ENCODE measurements around the gene EXOC3L2.

EXOC3L2 gene

GRCh38 chr19:45178262-45179071, 66.7 kb downstream of the EXOC3L2 start, which contains the start of gene BLOC1S3:
Gene BLOC1S3, plus strand, starts transcription at chr19:45178784. Its CDS starts 513 bp downstream, at chr19:45179297.
- DNase-seq, result peak; percentile 100

GRCh38 chr19:45177817-45178261, 67.4 kb downstream of the EXOC3L2 start, which contains the start of gene TRAPPC6A:
Gene TRAPPC6A, minus strand, starts transcription at chr19:45178237. Its CDS starts 19 bp downstream, at chr19:45178218.
- peak; percentile 15 for DNase-seq

- DNase-seq, result no peak
Observed at GRCh38 chr19:45175515-45176345, 69.5 kb downstream of the EXOC3L2 start.

- peak; percentile 63 for DNase-seq
Observed at GRCh38 chr19:45173816-45174215, 71.4 kb downstream of the EXOC3L2 start.

GRCh38 chr19:45172611-45173208, 72.5 kb downstream of the EXOC3L2 start:
- no peak for DNase-seq

DNA sequence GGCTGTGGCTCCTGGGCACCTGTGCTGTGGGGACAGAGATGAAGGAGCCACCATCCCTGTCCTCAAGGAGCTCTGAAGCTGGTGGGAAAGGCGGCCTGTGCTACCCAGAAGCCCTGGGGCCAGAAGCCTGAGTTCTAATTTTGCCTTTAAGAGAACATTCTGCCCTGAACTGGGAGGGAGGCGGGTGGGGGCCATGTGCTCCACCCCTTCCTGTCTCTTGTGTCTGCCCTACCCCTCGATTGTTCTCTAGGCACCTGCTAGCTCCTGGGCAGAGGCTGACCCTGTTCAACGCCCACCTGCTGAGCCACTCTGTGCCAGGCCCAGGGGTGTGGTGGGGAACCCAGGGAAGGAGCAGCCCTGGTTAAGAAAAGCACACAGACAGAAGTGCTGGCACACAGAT, 73.0 kb downstream of the EXOC3L2 start:
- no peak for DNase-seq

- DNase-seq, result no peak
Observed at GRCh38 chr19:45171211-45171623, 74.0 kb downstream of the EXOC3L2 start.

GRCh38 chr19:45170146-45171106, 74.8 kb downstream of the EXOC3L2 start:
- DNase-seq, result no peak

GRCh38 chr19:45169602-45170001, 75.6 kb downstream of the EXOC3L2 start:
- DNase-seq, result no peak

DNA sequence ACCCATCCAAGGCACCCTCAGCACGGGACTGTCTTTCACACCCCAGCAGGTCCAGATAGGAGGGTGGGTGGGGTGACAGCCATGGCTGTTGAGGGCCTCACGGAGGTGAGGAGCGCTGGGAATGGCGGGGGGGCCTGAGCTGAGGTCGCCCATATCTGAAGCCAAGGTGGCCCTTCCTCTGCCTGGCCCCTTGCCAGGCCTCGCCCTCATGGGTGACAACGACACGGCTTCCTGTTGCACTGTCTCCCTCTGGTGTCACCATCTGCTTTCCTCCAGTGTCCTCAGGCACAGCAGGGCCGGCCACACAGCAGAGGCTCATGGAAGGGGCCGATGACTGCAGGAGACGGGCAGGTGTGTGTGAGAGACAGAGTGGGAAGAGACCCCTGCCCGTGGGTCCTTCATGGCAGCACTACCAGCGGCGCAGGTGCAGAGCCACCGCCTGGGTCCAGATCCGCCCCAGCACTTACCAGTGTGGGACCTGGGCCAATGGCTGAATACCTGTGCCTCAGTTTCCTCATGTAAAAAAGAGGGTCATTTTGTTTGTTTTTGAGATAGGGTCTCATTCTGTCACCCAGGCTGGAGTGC, 76.3 kb downstream of the EXOC3L2 start:
- DNase-seq, result no peak

DNA sequence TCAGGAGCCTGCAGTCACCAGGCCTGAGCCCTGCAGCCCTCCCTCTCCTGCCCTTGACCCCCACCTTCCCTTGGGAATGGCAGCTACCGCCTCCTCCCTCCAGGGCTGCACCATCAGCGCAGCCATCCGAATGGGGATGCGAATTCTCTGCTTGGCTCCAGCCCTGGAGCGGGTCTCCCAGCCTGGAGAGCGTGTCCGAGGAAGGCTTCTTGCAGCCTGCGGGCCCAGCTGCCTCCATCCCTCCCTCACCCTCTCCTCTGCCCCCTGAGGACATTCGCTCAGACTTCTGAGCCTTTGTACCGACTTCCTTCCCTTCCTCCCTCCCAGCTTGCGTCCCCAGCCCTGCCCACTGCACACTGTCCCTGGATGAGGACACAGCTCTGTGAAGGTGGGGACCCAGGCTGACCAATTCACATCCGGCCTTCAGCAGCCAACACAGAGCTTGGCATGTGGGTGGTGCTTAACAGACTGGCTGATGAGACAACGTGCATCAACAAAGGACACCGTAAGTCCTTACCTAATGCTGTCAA, 78.4 kb downstream of the EXOC3L2 start:
- no peak for DNase-seq

- DNase-seq, result peak; percentile 30
Observed at GRCh38 chr19:45164577-45165335, 80.5 kb downstream of the EXOC3L2 start.

GRCh38 chr19:45163751-45164460, 81.3 kb downstream of the EXOC3L2 start:
- no peak for DNase-seq

DNA sequence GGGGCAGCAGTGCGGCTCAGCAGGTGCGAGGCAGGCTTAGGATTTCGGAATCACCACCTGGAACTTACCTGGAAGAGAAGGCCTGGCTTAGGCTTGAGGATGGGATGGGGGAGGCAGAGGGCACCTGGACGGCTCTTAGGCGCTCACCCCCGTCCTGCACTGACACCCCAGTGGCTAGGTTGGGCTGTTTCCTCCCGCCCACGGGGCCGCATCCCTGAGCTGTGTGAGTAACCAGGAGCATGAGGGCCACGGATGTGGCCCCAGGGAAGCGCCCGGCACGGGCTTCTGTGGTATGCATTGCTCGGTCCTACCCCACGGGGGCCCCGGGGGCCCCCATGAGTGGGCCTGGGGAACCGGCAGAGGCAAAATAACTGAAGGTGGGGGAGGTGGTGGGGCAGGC, 82.1 kb downstream of the EXOC3L2 start:
- DNase-seq, result no peak

- DNase-seq, result no peak
Observed at GRCh38 chr19:45162608-45163143, 82.5 kb downstream of the EXOC3L2 start.
